ENCODE data around the gene TCTN3.
"Not testable (repeated sequence)": the region's sequence is repeated elsewhere in the genome, so short reads cannot be mapped to it uniquely, and the experiment has no call there.

TCTN3 gene

GRCh38 chr10:95693668-95694534, at the start of gene TCTN3:
TSS of gene TCTN3 (minus strand) at chr10:95693927. CDS start at chr10:95693899, 28 bp downstream.
- peak; percentile 98 for FAIRE-seq
- peak; percentile 99 for DNase-seq (ENCODE audit: insufficient read length, low spot score)

- DNase-seq (ENCODE audit: insufficient read length, low spot score): no peak
- FAIRE-seq: no peak
These were observed 49.3 kb upstream of the TCTN3 start for GRCh38 chr10:95742962-95743535.

- DNase-seq (ENCODE audit: insufficient read length, low spot score) (no peak), FAIRE-seq (no peak)
These were observed 48.8 kb upstream of the TCTN3 start for GRCh38 chr10:95742485-95742884.

- FAIRE-seq (no peak), DNase-seq (ENCODE audit: insufficient read length, low spot score) (no peak)
These were observed 48.2 kb upstream of the TCTN3 start for GRCh38 chr10:95741807-95742467.

GRCh38 chr10:95739056-95739455, 45.3 kb upstream of the TCTN3 start:
- FAIRE-seq (no peak), DNase-seq (ENCODE audit: insufficient read length, low spot score) (no peak)

GRCh38 chr10:95732907-95733306, 39.2 kb upstream of the TCTN3 start:
- FAIRE-seq; DNase-seq (ENCODE audit: insufficient read length, low spot score): not testable (repeated sequence)

- FAIRE-seq: no peak
- no peak for DNase-seq (ENCODE audit: insufficient read length, low spot score)
These were observed 36.5 kb upstream of the TCTN3 start for GRCh38 chr10:95730233-95730632.

- no peak for FAIRE-seq
- DNase-seq (ENCODE audit: insufficient read length, low spot score): no peak
These were observed 35.8 kb upstream of the TCTN3 start for GRCh38 chr10:95729323-95730055.

GRCh38 chr10:95728526-95728925, 34.8 kb upstream of the TCTN3 start:
- FAIRE-seq: no peak

GRCh38 chr10:95722496-95722895, 28.8 kb upstream of the TCTN3 start:
- not testable (repeated sequence) for DNase-seq (ENCODE audit: insufficient read length, low spot score); FAIRE-seq

More at GRCh38 chr10:95728526-95728925, 34.8 kb upstream of the TCTN3 start:
- DNase-seq (ENCODE audit: insufficient read length, low spot score): no peak

GRCh38 chr10:95720745-95721144, 27.0 kb upstream of the TCTN3 start:
- not testable (repeated sequence) for DNase-seq (ENCODE audit: insufficient read length, low spot score); FAIRE-seq

- DNase-seq (ENCODE audit: insufficient read length, low spot score) (no peak), FAIRE-seq (no peak)
These were observed 23.1 kb upstream of the TCTN3 start for GRCh38 chr10:95716866-95717265.

- no peak for FAIRE-seq
- no peak for DNase-seq (ENCODE audit: insufficient read length, low spot score)
These were observed 22.7 kb upstream of the TCTN3 start for GRCh38 chr10:95716466-95716865.

- no peak for FAIRE-seq
- no peak for DNase-seq (ENCODE audit: insufficient read length, low spot score)
These were observed 17.8 kb upstream of the TCTN3 start for GRCh38 chr10:95711492-95711891.

GRCh38 chr10:95706990-95707389, 13.3 kb upstream of the TCTN3 start:
- DNase-seq (ENCODE audit: insufficient read length, low spot score): no peak
- no peak for FAIRE-seq

- FAIRE-seq: no peak
These were observed 12.8 kb upstream of the TCTN3 start for GRCh38 chr10:95706573-95706972.

GRCh38 chr10:95698415-95698814, 4.7 kb upstream of the TCTN3 start:
- DNase-seq (ENCODE audit: insufficient read length, low spot score) (no peak), FAIRE-seq (no peak)

More at GRCh38 chr10:95706573-95706972, 12.8 kb upstream of the TCTN3 start:
- DNase-seq (ENCODE audit: insufficient read length, low spot score): no peak

GRCh38 chr10:95697429-95697828, 3.7 kb upstream of the TCTN3 start:
- DNase-seq (ENCODE audit: insufficient read length, low spot score) (no peak), FAIRE-seq (no peak)

GRCh38 chr10:95694665-95695064, 938 bp upstream of the TCTN3 start:
- DNase-seq (ENCODE audit: insufficient read length, low spot score) (no peak), FAIRE-seq (no peak)

GRCh38 chr10:95693071-95693667, 558 bp downstream of the TCTN3 start:
- FAIRE-seq (no peak), DNase-seq (ENCODE audit: insufficient read length, low spot score) (no peak)

All from HTR-8/SVneo (cell line).